GM12891 (cell line): ENCODE measurements around the gene PRSS56.

Experiments used
- PAX5 ChIP-seq: IDR thresholded peaks from 2 replicates; pipeline ENCODE4 v1.6.1; 2011; ENCODE audit warnings: low read length, moderate library complexity, mild to moderate bottlenecking; ENCODE audit not compliant: insufficient read depth, severe bottlenecking
- POLR2A ChIP-seq: IDR thresholded peaks from 2 replicates; pipeline ENCODE4 v1.6.1; 2011; ENCODE audit warnings: low read depth, low read length, control low read depth
- POLR2AphosphoS5 ChIP-seq: IDR thresholded peaks from 2 replicates; pipeline ENCODE4 v1.6.1; 2011; ENCODE audit warnings: low read depth, low read length, control low read depth
- SPI1 ChIP-seq: IDR thresholded peaks from 2 replicates; pipeline ENCODE4 v1.6.1; 2011; ENCODE audit warnings: low read depth, low read length, control low read depth
- TAF1 ChIP-seq: IDR thresholded peaks from 2 replicates; pipeline ENCODE4 v1.6.1; 2011; ENCODE audit warnings: low read depth, low read length, control low read depth

DNA sequence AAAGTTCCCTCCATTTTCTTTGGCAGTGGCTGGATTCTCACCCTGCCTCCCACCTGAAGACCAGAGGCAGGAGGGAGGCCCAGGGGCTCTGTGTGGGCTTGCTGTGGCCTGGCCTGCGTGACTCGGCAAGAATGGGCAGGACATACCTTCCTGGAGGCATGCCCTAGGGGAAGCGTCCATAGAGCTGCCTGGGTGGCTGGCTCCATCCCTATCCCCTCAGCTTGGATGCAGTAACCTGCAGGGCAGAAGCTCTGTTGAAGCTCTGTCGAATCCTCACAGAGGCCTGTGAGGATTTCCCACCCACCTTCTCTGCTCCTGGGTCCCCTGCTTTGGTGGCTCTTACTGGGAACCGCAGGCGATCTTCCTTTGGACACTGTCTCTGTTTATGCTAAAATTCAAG is 1.3 kb upstream of the PRSS56 start:
- no peak for TF ChIP-seq SPI1
- no peak for TF ChIP-seq POLR2AphosphoS5
- no peak for TF ChIP-seq TAF1
- no peak for TF ChIP-seq POLR2A
- no peak for TF ChIP-seq PAX5
